Endothelial cell of umbilical vein (primary cell): Measurements from ENCODE around the gene POTEB. TPM values are rescaled to one million over a fixed set of nuclear protein-coding genes. Genes with fewer than 3 reads are reported as not detected.
"Not testable (repeated sequence)": the region's sequence is repeated elsewhere in the genome, so short reads cannot be mapped to it uniquely, and the experiment has no call there.

ENCODE experiments used
- Bru-seq: library from RNA; stranded (reverse); fragments of 400-500 nt; gene quantifications from one replicate; lab custom pipeline; 2021; lab: Mats Ljungman, UMichigan
- BruChase-seq, 2 experiments: library from RNA; stranded (reverse); fragments of 400-500 nt; gene quantifications; one replicate each; lab custom pipeline; 2021; lab: Mats Ljungman, UMichigan
- BruUV-seq: library from RNA; stranded (reverse); fragments of 400-500 nt; replicated peaks from 2 replicates; lab custom pipeline; 2021; lab: Mats Ljungman, UMichigan
- CTCF ChIA-PET: fragments of 300-600, 350-600 bp; sonication (Branson Sonifier 250); formaldehyde crosslinking; loops from one replicate; lab custom pipeline; 2021; ENCODE audit warnings: antibody characterized with exemption, inconsistent platforms; lab: Charles Lee
- POLR2A ChIA-PET: fragments of 300-600, 350-600 bp; sonication (Branson Sonifier 250); formaldehyde crosslinking; loops from one replicate; lab custom pipeline; 2021; ENCODE audit warnings: antibody characterized with exemption, inconsistent platforms; lab: Charles Lee
- DNase-seq: peaks from one replicate; pipeline ENCODE4 v3.0.0-alpha.2; 2011; ENCODE audit warnings: low read depth, low spot score
- FAIRE-seq: peaks from 2 replicates; lab custom pipeline; 2011; peaks lifted over from hg19 to GRCh38; lab: Jason Lieb, UNC
- H2AFZ ChIP-seq: 2 replicates; pipeline ENCODE4 v1.6.0; 2012; ENCODE audit warnings: low read depth, low read length, control low read depth, inconsistent platforms
- H3K27ac ChIP-seq: 2 replicates; pipeline ENCODE4 v1.5.1; 2011; ENCODE audit warnings: low read depth, mild to moderate bottlenecking, control low read depth, low read length, moderate library complexity; ENCODE audit not compliant: insufficient read depth
- H3K27me3 ChIP-seq, 2 experiments: 2 replicates each; pipeline versions ENCODE4 v1.6.0 to v1.6.1; 2011; ENCODE audit warnings: low read length in 2 of 2, mixed read lengths in 1 of 2; ENCODE audit not compliant: control insufficient read depth in 2 of 2, insufficient read depth in 2 of 2
- H3K36me3 ChIP-seq, 2 experiments: 2 replicates in 1 of 2; 3 replicates in 1 of 2; pipeline ENCODE4 v1.5.1; 2011; ENCODE audit warnings: low read length in 2 of 2, mild to moderate bottlenecking in 1 of 2, moderate library complexity in 1 of 2; ENCODE audit not compliant: control insufficient read depth in 2 of 2, insufficient read depth in 2 of 2; ENCODE audit errors: extremely low read depth in 1 of 2
- H3K4me1 ChIP-seq: 3 replicates; pipeline ENCODE4 v1.5.1; 2011; ENCODE audit warnings: mild to moderate bottlenecking, low read length; ENCODE audit not compliant: control insufficient read depth, insufficient read depth; ENCODE audit errors: extremely low read depth
- H3K4me2 ChIP-seq: 2 replicates; pipeline ENCODE4 v1.6.1; 2011; ENCODE audit warnings: low read length, control low read depth, mixed read lengths; ENCODE audit not compliant: insufficient read depth
- H3K4me3 ChIP-seq, 3 experiments: fragments of 200-600 bp in 1 of 3; sonication (generic), shearing (Covaris generic) in 1 of 3; replicated peaks in 1 of 3; 2 replicates each; pipeline ENCODE4 v1.5.1; 2011 to 2016; ENCODE audit warnings: control low read depth in 3 of 3, low read length in 3 of 3, mild to moderate bottlenecking in 2 of 3, inconsistent platforms in 1 of 3, low read depth in 1 of 3, moderate library complexity in 1 of 3; ENCODE audit not compliant: insufficient read depth in 1 of 3
- H3K79me2 ChIP-seq: 2 replicates; pipeline ENCODE4 v1.6.0; 2012; ENCODE audit warnings: low read length, inconsistent platforms; ENCODE audit not compliant: control insufficient read depth, insufficient read depth
- H3K9ac ChIP-seq: replicated peaks from 2 replicates; pipeline ENCODE3; 2011; ENCODE audit warnings: low read length, control low read depth; ENCODE audit not compliant: insufficient read depth; ENCODE audit errors: extremely low read depth
- H3K9me1 ChIP-seq: replicated peaks from 3 replicates; pipeline ENCODE4 v1.6.0; 2011; ENCODE audit warnings: mild to moderate bottlenecking, low read length; ENCODE audit not compliant: control insufficient read depth, insufficient read depth; ENCODE audit errors: extremely low read depth
- H3K9me3 ChIP-seq: replicated peaks from 2 replicates; pipeline ENCODE4 v1.5.1; 2012; ENCODE audit warnings: low read length, inconsistent platforms; ENCODE audit not compliant: control insufficient read depth, insufficient read depth
- H4K20me1 ChIP-seq: replicated peaks from 2 replicates; pipeline ENCODE3; 2011; ENCODE audit warnings: mild to moderate bottlenecking, low read length; ENCODE audit not compliant: control insufficient read depth, insufficient read depth; ENCODE audit errors: extremely low read depth
- dilution Hi-C: fragments of 300-500 bp; cut with MboI; formaldehyde crosslinking; loops from one replicate; pipeline ENCODE4 v1.15.0; 2019; ENCODE audit warnings: low sequenced_read_pairs; ENCODE audit not compliant: extremely low pct_ligation_motif_present
- intact Hi-C: fragments of 100-400 bp; cut with micrococcal nuclease; formaldehyde crosslinking; loops from one replicate; pipeline ENCODE4 v1.10.0; 2022
- long read RNA-seq: library from polyadenylated mRNA; stranded (forward); transcript quantifications from one replicate; pipeline ENCODE4 v2.0.0, GENCODE V29; 2021
- polyA minus RNA-seq, 3 experiments: library from RNA; depleted of rRNA, polyadenylated mRNA; stranded (reverse); fragments of >200 nt; gene quantifications; 1 replicate in 1 of 3; 2 replicates in 2 of 3; pipeline ENCODE4 v1.2.3, GENCODE V29; 2011
- polyA plus RNA-seq, 4 experiments: library from polyadenylated mRNA; depleted of rRNA in 3 of 4; stranded (reverse) in 3 of 4; unstranded in 1 of 4; fragments of >200 nt; gene quantifications; 2 replicates each; pipeline versions ENCODE4 v1.2.1 to v1.2.3, GENCODE V29; 2011 to 2012; ENCODE audit warnings: missing spikeins in 1 of 4
- total RNA-seq: library from RNA; stranded (reverse); gene quantifications from 2 replicates; pipeline ENCODE4 v1.2.3, GENCODE V29; 2021

POTEB gene
- not detected in 2 replicates for total RNA-seq
- not detected in 2 replicates for polyA plus RNA-seq
- polyA plus RNA-seq (2011; cell fraction: cytosol; rRNA removed) = not detected in 2 replicates
- not detected in 2 replicates for polyA plus RNA-seq (2011; cell fraction: nucleus; rRNA removed)
- not detected in 2 replicates for polyA plus RNA-seq (2012)
- polyA minus RNA-seq = not detected in 2 replicates
- polyA minus RNA-seq (2011; cell fraction: cytosol; rRNA and poly(A)+ RNA removed) = not detected
- polyA minus RNA-seq (2011; cell fraction: nucleus; rRNA and poly(A)+ RNA removed) = not detected in 2 replicates
- not detected for Bru-seq, nascent RNA
- BruChase-seq, experiment 1, labeled RNA remaining after a 6-hour chase = not detected
- BruChase-seq, experiment 2, labeled RNA remaining after a 2-hour chase = not detected
- long read RNA-seq = 0 reads

- not testable (repeated sequence) for H3K4me1 ChIP-seq
Measured at GRCh38 chr15:21877635-21878034, at the start of gene POTEB. TSS of gene POTEB (minus strand) at chr15:21877735. CDS start at chr15:21877246, 489 bp downstream.

GRCh38 chr15:21890955-21891354 is 13.4 kb upstream of the POTEB start:
- H3K4me1 ChIP-seq, H3K79me2 ChIP-seq, H3K9ac ChIP-seq, H4K20me1 ChIP-seq, H2AFZ ChIP-seq, H3K9me3 ChIP-seq, H3K4me3 ChIP-seq, DNase-seq, H3K27me3 ChIP-seq, CTCF ChIA-PET, FAIRE-seq, H3K9me1 ChIP-seq, BruUV-seq, H3K4me2 ChIP-seq, dilution Hi-C loops, H3K36me3 ChIP-seq, H3K27ac ChIP-seq, POLR2A ChIA-PET, intact Hi-C loops: not testable (repeated sequence)

More at GRCh38 chr15:21877635-21878034, at the start of gene POTEB:
- H3K9ac ChIP-seq, dilution Hi-C loops, FAIRE-seq, H3K27me3 ChIP-seq, intact Hi-C loops, H3K4me3 ChIP-seq, H2AFZ ChIP-seq, H3K9me1 ChIP-seq, H3K36me3 ChIP-seq, H3K27ac ChIP-seq, DNase-seq, H3K4me2 ChIP-seq, CTCF ChIA-PET, H3K79me2 ChIP-seq, H4K20me1 ChIP-seq, H3K9me3 ChIP-seq, BruUV-seq, POLR2A ChIA-PET: not testable (repeated sequence)

- H3K4me1 ChIP-seq, H3K9me3 ChIP-seq, DNase-seq, intact Hi-C loops, BruUV-seq, H3K9me1 ChIP-seq, H3K27ac ChIP-seq, H4K20me1 ChIP-seq, FAIRE-seq, H3K9ac ChIP-seq, dilution Hi-C loops, H2AFZ ChIP-seq, H3K4me3 ChIP-seq, CTCF ChIA-PET, H3K4me2 ChIP-seq, H3K79me2 ChIP-seq, H3K27me3 ChIP-seq, POLR2A ChIA-PET, H3K36me3 ChIP-seq: not testable (repeated sequence)
Measured at GRCh38 chr15:21889542-21889941, 12.0 kb upstream of the POTEB start.

GRCh38 chr15:21838831-21839230 is 38.7 kb downstream of the POTEB start:
- FAIRE-seq, H2AFZ ChIP-seq, DNase-seq, H3K79me2 ChIP-seq, POLR2A ChIA-PET, intact Hi-C loops, dilution Hi-C loops, H3K27ac ChIP-seq, CTCF ChIA-PET, H3K4me1 ChIP-seq, H3K4me3 ChIP-seq, BruUV-seq, H3K4me2 ChIP-seq, H3K36me3 ChIP-seq, H3K9ac ChIP-seq, H3K27me3 ChIP-seq, H3K9me1 ChIP-seq, H3K9me3 ChIP-seq, H4K20me1 ChIP-seq: not testable (repeated sequence)
